HG03066 (cell line): ENCODE data around the gene KCTD8.
"Not testable (repeated sequence)": the region's sequence is repeated elsewhere in the genome, so short reads cannot be mapped to it uniquely, and the experiment has no call there.

Experiments
- ATAC-seq: cut with Tn5 transposase; IDR thresholded peaks from one replicate; pipeline ENCODE4 v1.9.1; 2021; ENCODE audit warnings: low read depth; ENCODE audit not compliant: unreplicated experiment

The KCTD8 gene

DNA sequence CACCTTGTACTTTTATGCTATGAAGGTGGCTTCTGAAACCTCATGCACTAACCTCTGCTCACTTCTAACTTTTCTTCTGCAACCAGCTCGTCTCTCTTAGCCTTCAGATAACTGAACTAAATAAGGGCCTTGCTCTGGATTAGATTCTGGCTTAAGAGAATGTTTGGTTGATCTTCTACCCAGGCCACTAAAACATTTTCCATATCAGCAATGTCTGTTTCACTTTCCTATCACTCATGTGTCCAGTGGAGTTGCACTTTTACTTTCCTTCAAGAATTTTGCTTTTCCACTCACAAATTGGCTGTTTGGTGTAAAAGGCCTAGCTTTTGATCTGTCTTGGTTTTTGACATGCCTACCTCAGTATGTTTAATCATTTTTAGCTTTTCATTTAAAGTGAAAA lies 105.8 kb downstream of the KCTD8 start:
- ATAC-seq: no peak

GRCh38 chr4:44326741-44327140 lies 121.9 kb downstream of the KCTD8 start:
- no peak for ATAC-seq

GRCh38 chr4:44320833-44321232 lies 127.8 kb downstream of the KCTD8 start:
- no peak for ATAC-seq

DNA sequence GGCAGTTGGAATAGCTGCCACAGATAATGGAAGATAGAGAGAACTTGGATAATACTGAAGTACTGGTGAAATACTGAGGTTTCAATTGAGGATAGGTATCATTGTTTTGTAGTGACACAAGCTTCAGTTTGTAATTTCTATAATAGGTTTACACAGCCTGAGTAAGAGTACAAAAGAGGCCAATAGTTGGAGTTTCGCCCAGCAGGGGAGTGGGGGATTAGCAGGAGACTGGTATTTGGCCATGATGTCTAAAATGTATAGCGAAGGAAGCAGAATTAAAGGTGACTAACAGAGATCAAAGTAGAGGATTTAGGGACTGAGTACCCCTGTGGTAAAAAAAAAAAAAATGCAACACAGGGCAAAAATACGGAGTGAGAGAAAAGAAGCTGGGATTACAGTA lies 129.5 kb downstream of the KCTD8 start:
- ATAC-seq: no peak

DNA sequence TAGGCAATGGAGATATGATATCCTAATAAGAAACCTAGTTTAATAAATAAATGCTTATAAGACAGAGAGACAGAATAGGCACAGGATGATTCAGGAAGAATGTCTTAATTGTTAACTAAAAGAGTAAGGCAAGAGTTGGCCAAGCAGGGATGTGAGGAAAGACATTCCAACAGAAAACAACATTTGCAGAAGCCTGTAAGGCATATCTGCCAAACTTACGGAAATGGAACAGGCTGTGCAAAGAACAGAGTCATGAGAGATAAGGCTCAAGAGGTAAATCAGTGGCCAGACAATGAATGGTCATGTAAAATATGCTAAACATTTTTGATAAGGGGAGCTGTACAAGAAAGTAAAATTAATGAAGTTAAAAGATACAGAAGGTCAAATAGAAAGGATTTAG lies 134.9 kb downstream of the KCTD8 start:
- ATAC-seq: no peak

- ATAC-seq: no peak
These were observed 161.1 kb downstream of the KCTD8 start for GRCh38 chr4:44287505-44287904.

DNA sequence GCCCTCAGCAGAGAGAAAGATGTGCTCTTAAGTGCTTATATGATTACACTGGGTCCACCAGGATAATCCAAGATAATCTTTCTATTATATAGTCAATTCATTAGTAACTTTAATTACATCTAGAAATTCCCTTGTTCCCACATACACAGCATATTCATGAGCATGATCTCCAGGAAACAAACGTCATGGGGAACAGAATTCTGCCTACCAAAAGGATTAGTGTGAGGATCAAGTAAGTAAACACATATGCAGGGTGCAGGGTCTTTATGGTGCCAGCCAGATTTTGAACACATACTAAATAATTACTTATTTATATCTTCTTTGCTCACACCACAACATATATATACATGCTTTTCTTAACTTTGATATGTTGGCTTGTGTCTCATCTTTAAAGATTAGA lies 169.1 kb downstream of the KCTD8 start:
- ATAC-seq: no peak

DNA sequence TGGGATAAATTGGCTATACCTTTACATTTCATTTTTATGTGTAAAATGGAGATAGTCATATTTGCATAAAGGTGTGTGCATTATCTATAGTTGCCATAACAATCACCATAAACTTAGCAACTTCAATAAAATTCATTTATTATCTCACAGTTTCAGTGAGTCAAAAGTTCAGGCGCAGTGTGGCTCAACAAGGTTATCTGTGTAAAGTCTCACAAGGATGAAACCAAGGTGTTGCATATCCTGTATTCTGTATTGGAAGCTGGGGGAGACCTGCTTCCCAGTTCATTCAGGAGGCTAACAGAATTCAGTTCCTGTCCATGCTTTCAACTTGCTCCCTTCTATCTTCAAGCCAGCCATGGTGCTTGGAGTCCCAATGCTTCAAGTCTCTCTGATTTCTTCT lies 169.5 kb downstream of the KCTD8 start:
- no peak for ATAC-seq

DNA sequence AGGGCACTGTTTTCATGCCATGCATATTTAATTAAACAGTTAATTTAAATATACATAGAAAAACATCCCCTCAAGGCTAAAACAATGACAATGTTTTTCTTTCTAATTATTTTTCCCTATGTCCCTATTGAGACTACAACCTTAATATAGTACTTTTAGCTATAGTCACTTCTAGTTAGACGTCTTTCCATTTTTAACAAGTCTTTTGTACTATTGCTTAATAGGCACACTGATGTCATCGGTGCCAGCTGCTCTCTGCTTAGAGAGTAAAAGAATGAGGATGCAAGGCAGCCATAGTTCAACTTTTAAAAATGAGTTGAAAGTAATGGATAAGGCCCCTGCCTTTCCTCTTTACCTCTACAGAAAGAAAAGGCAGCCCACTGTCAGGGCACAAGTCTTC lies 191.1 kb downstream of the KCTD8 start:
- ATAC-seq: no peak

DNA sequence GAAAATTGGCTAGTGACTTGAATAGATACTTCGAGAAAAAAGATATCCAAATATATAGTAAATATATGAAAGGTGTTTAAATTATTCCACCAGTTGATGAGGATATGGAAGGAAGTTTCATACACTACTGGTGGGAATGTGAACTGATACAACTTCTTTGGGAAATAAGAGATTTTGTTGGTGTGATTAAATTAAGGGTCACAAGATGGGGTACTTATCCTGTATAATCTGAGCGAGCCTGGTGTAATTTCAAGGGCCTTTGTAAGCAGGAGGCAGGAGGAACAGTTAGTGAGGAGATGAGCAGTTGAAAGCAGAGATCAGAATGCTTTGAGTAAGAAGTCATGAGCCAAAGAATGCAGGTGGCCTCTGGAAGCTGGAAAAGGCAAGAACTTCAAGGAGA lies 192.2 kb downstream of the KCTD8 start:
- no peak for ATAC-seq

DNA sequence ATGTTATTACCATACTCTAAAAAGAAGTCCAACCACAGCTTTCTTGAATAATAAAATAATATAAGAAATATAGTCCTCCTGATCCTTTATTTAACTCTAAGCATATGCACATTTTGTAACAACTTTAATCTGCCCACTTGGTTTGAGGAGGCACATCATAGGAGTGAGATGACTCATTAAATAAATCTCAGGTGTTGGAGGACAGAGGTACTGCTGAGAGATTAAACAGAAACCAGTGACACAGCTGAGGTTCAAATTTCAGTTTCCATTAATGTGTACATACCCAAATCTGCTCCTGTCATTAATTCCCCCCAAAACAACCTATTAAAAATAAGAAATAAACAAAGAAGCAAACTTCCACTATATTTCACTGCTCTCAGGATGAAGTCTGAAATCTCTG lies 211.0 kb downstream of the KCTD8 start:
- ATAC-seq: no peak

DNA sequence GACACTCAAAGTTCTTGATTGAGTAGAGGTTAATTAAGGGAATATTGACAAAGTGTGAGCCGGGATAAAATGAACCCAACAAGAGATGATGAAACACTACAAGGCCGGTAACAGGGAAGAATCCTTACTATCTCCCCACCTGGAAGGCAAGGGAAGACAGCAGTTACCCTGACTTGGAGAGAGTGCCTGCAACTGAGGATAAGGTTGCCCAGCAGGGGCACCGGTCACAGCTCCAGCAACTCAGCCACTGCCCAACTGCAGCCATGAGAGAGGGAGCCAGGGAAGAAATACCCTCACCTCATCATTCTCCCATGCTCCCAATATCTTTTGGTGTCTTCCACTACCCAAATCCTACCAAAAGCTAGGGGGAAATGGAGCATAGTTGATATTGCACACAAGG lies 212.7 kb downstream of the KCTD8 start:
- no peak for ATAC-seq

DNA sequence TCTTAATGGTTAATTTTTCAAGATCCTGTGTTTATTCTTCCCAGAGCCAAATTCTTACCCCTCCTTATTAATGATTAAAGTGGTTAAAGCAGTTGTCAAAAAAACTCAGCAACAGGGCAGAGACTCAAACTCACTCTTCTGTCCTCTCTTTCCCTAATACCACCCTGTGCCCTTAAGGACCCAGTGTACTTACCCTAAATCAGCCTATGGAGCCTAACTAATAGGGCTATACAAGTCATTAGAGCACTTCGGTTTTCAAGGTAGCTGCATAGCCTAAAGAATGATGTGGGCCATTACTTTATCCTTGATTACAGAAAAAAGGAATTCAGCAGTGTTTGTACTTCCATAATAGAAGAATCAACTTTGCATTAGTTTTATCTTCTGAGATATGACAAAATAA lies 216.3 kb downstream of the KCTD8 start:
- ATAC-seq: no peak

DNA sequence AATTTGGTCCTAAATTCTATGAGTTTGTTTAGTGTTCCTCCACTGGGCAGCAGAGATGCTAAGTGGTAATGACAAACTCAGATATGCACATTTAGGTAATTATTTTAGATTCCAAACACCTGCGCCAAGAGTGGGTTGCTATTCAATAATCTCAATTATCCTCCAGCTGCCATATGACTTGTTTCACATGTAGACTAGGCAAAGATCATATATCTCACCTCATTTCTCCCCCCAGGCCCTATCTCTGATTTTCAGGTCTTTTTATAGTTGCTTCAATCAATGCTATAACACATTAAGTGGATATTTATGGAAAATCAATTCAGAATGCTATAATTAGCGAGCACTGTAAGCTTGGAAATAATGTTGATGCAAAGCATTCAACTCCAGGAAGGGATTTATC lies 217.6 kb downstream of the KCTD8 start:
- no peak for ATAC-seq

DNA sequence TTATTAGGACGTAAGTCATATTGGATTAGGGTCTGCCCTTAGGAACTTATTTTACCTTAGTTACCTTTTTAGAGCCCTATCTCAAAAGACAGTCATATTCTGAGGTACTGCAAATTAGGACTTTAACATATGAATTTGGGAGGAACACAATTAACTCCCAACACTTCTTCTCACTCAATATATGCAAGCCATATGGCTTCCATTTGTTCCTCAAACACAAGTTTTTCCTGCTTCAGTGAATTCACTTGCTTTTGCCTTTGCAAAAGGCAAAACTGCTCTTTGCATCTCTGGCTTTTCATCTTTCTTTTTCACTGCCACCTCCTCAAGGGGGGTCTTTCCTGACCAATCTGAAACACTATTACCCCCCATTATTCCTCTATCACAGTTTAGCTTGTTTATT lies 220.3 kb downstream of the KCTD8 start:
- no peak for ATAC-seq

DNA sequence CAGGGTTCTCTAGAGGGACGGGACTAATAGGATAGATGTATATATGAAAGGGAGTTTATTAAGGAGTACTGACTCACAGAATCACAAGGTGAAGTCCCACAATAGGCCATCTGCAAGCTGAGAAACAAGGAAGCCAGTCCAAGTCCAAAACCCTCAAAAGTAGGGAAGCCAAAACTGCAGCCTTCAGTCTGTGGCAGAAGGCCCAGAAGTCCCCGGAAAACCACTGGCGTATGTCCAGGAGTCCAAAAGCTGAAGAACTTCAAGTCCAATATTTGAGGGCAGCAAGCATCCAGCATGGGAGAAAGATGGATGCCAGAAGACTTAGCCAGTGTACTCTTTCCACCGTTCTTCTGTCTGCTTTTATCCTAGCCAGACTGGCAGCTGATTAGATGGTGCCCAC lies 227.2 kb downstream of the KCTD8 start:
- no peak for ATAC-seq

DNA sequence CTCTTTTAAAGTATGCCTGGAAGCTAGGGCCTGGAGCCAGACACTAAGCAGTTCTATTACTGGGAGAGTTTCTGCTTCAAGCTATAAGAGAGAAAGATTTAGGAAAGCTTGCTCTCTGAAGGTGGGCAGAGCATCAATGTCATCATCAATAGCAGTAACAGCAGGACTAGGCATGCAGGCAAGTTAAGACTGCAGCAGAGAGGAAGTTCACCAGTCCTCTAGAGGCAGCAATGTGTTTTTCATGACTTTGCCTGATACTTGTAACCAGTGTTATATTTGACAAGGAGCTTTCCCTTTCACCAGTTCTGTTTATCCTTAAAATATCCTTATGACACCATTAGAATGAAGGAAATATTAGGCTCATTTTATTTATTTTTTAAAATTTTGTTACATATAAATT lies 237.9 kb downstream of the KCTD8 start:
- ATAC-seq: no peak

- ATAC-seq: no peak
These were observed 251.8 kb downstream of the KCTD8 start for GRCh38 chr4:44196796-44197195.

- no peak for ATAC-seq
These were observed 254.2 kb downstream of the KCTD8 start for GRCh38 chr4:44194365-44194764.

- no peak for ATAC-seq
These were observed 261.8 kb downstream of the KCTD8 start for GRCh38 chr4:44186850-44187246.

DNA sequence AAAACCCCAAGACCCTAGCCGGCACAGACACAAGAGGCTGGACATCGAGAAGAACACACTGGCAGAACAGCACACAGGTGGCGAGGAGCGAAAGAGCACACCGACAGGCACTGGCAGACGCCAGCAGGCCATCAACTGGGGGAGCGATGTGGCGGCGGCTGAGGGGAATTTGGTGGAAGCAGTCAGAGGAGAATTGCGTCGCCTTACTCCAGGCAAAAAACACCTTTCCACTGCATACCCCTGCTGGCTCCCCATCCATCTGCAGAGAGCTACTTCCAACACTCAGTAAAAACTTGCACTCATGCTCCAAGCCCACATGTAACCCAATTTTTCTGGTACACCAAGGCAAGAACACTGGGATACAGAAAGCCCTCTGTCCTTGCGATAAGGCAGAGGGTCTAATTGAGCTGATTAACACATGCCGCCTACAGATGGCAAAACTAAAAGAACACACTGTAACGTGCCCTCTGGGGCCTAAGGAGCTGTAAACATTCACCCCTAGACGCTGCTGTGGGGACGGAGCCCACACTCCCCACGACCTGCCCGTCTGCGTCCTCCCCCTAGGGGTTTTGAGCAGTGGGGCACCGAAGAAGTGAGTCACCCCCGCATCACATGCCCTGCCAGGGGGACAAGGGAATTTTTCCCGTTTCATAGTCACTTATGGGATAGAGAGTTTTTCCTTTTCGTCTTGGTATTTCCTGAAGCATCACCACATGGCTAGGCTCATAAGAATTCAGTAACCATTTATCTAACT lies 262.3 kb downstream of the KCTD8 start:
- ATAC-seq: no peak

- ATAC-seq: not testable (repeated sequence)
These were observed 266.9 kb downstream of the KCTD8 start for GRCh38 chr4:44181491-44182349.
